ENCODE data around the gene MCHR2.
"Not testable (repeated sequence)": the region's sequence is repeated elsewhere in the genome, so short reads cannot be mapped to it uniquely, and the experiment has no call there.

MCHR2 gene, protein sequence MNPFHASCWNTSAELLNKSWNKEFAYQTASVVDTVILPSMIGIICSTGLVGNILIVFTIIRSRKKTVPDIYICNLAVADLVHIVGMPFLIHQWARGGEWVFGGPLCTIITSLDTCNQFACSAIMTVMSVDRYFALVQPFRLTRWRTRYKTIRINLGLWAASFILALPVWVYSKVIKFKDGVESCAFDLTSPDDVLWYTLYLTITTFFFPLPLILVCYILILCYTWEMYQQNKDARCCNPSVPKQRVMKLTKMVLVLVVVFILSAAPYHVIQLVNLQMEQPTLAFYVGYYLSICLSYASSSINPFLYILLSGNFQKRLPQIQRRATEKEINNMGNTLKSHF

DNA sequence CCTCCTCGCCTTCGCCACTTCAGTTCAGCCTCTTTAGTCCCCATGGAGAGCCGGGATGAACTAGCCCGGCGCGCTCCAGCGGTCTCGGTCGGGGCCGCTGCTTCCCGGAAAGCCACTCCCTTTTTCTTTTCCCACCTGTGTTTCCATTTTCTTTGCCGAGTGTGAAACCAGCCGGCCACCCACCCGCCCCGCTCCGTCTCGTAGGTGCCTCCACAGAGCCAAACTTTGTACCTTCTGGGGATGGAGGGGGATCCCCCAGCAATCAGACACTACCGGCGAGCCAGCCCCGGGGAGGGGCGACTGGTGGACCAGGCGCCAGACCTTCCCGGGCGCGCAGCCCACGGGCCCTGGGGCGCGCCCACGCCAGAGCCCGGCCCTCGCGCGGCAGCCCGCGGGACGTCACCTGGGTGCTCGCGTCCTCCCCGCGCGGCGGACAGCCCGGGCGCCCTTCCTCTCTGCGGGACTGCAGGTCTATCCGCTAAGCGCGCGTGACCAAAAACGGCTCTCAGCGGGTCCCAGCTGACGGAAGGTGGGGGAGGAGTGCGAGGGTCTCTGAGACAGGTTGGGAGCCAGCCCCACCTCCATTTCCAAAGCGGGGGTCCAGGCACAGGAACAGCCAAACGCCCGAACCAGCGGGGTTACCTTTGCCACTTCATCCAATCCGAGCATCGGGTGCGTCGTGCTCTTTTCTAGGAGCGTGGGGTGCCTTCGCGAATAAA, at the start of gene MCHR2:
TSS of gene MCHR2 (minus strand) at position 691 of the 719 bp plus-strand sequence. CDS start 38,076 bp downstream, outside the sequence.
- no peak for DNase-seq (ENCODE audit: low read depth in 2 of 2)

DNA sequence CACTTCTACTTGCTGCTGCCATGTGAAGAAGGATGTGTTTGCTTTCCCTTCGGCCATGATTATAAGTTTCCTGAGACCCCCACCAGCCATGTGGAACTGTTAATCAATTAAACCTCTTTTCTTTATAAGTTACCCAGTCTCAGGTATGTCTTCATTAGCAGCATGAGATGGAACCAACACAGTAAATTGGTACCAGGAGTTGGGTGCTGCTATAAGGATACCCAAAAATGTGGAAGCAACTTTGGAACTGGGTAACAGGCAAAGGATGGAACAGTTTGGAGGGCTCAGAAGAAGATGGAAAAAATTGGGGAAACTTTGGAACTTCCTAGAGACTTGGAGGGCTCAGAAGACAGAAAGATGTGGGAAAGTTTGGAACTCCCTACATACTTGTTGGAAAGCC, 44.5 kb upstream of the MCHR2 start:
- not testable (repeated sequence) for DNase-seq (ENCODE audit: low read depth in 2 of 2)

DNA sequence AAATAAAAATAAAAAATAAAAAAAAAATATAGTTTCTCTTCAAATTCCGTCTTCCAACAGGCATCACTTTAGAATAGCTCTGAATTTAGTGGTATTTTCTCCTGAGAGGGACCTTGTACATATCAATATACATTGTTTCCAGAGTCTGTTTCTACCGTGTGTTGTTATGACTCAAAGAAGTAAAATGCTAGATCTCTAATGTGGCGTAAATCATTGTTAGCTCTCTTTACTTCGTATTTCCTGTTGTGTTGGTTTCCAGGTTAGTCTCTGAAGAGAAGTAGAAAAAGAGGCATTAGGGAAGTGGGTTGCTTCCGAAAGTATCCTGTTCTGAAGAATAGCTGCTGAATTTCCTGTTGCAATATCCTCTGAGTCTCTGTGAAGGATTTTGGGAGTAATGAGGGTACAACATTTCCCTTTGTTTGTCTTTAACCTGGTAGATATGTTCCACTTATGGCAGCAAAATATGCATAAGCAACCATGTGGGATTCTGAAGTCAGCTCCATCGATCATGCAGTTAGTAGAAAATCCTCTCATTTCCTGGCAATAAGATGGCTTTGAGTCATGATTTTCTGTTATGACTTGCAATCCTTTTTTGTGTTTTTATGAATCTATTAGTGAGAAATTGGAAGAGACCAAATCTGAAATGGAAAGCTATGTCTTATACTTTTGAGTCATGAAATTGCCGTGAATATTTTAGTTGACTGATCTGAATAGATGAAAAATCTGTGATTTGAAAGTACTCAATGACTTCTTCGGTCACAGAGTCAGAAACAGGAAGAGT, 42.0 kb upstream of the MCHR2 start:
- DNase-seq (ENCODE audit: low read depth in 2 of 2) = no peak

DNA sequence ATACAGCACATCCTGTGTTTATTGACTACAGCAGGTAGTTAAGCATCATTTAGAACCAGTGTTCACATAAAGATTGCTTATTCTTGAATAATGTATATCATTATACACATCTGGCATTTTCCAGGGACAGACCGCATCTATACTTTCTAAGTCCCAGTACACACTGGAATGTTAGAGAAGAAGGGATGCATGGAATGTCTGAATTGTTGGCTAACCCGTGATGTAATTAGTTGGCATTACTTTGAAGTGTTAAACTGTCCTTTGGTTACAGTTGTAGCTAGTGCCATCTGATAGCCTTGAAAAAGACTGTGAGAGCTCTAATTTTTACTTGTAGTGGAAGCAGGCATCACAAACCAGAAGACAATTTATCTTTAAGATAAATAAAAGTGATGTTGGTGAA, 29.8 kb upstream of the MCHR2 start:
- no peak for DNase-seq (ENCODE audit: low read depth in 2 of 2)

DNA sequence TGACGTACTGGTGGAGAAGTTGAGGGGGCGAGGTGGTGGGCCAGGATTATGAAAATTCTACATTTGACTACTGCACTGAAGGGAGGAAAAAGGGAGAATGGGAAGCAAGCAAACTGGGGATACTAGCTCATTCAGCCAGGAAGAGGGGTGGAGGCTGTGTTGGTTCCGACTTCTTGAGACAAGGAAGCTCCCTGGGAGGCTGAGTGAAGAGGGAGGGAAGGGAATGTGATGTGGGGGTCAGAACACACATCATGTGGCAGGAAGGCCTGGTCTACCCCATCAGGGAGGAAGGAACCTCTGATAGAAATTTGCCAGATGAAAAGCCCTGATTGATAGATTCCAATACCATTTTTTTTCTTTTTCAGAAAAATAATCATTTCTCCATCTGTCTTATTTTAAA, 28.8 kb upstream of the MCHR2 start:
- no peak for DNase-seq (ENCODE audit: low read depth in 2 of 2)

DNA sequence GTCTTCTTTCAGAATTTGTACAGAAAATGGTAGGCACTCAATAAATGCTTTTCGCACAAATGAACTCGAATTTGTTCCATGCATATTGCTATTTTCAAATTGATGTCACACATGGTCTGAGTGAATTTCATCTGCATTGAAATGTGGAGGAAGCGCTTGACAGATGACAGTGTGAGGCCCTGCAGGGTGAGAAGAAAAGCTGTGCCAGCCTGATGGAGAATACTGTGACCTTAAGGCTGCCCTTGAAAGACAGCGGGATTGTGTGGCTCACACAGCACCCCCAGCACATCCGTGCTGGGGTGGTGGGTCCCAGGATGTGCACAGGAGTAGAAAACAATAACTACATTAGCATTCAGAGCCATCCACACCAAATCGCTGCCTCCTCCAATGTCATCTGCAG, 14.8 kb upstream of the MCHR2 start:
- DNase-seq (ENCODE audit: low read depth in 2 of 2) = no peak

DNA sequence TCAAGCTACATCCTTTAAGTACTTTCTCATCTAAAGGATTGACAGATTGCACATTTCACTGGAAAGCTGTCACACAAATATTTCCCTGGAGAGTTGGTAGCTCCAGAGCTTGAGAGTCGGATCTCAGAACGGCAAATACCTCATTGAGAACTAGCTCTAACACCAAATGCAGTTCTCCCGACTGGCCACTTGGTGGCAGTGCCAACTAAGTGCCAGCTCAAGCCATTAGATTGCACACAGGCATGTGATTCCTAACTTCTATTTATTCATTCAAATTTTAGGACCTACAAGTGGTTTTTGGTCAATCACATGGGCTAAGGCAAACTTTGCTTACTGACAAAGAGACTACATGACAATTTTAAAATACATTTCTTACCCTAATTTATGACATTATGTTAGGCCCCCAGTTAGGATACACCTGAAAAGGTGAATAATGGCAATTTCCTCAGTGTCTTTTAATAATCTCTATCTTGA, 7.9 kb upstream of the MCHR2 start:
- peak in 1 of 2 donors; percentile 4 for DNase-seq (ENCODE audit: low read depth in 2 of 2)

DNA sequence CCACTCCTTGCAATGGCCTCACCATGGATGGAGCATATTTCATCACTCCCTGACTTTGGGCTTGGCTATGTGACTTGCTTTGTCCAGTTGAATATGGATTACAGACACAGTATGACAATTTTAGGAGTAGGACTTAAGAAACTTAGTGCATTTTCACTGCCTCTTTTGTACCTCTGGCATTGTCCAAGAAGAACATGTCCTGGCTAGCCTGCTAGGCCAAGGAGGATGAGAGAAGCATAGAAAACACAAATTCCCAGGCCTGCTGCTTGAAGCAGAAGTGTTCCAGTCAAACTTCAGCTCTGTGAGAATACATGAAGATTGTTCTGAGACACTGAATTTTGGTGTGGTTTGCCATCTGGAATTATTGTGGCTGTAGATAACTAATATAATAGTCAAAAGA, 3.1 kb upstream of the MCHR2 start:
- DNase-seq (ENCODE audit: low read depth in 2 of 2) = no peak

DNA sequence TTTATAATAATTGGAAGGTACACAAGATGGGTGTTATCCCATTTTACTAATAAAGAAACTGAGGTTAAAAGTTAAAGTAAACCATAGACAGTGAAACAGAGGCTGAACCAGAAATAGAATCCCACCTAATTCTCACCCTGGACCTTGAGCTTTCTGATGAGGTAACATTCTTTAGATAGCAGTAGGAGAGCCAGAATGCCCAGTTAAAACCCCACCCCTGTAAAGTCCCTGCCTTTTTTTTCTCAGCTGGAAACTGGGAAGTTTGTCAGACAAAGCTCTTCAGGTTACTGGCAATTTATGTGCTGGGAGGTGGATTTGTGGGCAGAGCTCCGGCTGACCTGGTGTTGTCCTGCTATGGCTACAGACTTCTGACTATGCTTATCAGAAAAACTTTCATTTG, 1.9 kb upstream of the MCHR2 start:
- DNase-seq (ENCODE audit: low read depth in 2 of 2) = no peak

DNA sequence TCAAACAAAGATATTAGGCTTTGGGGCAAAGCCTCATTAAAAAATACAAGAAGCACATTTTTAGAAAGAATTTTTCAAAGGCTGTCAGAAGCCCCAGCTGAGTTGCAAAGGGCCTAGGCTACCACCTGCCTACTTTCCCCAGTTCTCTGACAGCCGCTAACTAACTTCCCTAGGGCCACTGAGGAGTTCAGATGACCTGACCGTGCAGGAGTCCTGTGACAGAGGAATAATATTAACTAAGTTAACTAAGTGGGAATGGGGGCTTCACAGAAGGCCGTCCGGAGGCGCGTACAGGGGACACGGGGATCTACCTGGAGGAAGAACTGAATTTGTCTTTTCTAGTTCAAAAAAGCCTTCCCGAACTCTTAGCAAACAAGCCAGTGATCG, 884 bp downstream of the MCHR2 start:
- no peak for DNase-seq (ENCODE audit: low read depth in 2 of 2)

DNA sequence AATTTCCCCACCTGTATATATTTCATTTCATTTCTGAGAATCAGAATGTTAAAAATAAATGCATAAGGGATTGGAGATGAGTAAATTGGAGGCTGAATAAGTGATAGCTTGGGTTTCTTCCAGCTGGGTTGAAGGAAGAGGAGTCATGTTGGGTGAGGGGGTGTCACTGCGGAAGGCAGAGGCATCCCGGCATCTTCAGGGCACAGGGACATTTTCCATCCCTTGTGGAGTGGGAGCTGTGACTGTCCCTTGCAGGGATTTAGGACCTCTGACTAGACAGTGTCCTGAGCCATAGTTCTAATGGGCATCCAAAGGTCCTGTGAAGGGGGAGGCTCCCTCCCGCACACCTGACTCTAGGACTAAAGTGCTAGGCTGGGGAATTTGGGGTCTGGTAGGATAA, 2.1 kb downstream of the MCHR2 start:
- DNase-seq (ENCODE audit: low read depth in 2 of 2) = no peak

DNA sequence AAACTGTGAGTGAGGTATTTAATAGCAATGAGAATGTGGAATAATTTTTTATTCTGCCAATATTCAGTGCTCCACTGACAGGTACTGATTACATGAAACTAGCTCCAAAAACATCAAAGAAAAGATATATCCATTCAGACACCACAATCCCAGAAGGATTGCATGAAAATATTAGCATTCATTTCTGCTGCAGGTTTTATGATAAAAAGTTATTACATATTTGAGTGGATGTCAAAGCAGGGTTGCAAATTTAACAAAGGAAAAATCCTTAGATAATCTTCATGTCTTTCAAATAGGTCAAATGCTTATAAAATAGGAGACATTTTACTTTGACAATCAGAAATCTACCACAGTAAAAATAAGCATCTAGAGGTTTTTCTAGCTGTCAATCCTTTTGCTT, 13.3 kb downstream of the MCHR2 start:
- no peak for DNase-seq (ENCODE audit: low read depth in 2 of 2)

DNA sequence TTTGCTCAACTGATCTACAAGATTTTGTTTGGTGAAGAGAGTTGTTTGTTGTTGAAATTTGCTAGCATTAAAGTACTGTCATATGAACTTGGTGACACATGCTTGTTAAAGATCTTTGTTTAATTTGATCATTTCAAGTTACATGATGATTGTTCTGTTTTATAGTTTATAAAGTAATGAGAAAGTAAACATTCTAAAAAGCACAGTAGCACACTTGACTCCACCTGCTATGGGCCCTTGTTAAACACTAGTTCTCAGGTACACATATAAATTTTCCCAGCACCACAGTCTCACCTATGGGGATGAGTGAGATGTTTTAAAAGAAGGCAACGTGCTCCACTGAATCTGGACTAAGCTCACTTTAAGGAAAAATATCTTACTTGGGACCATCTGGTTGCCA, 14.1 kb downstream of the MCHR2 start:
- DNase-seq (ENCODE audit: low read depth in 2 of 2) = no peak

DNA sequence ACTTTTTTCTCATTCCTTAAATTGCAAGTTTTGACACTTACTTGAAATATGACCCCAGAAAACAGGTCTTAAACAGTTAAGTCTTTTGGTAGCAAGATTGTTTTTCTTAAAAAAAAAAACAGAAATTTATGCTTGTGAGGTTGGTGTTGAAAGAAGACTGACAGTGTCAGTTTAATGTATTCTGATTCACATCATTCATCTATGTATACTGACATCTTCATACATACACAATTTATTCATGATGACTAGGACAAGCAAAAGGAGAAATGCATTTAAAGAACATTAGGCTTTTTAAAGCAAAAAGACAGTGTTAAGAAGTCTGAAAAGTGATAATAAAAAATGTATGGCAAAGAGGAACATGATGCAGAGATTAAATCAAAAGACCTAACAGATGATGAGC, 27.0 kb downstream of the MCHR2 start:
- DNase-seq (ENCODE audit: low read depth in 2 of 2) = no peak

DNA sequence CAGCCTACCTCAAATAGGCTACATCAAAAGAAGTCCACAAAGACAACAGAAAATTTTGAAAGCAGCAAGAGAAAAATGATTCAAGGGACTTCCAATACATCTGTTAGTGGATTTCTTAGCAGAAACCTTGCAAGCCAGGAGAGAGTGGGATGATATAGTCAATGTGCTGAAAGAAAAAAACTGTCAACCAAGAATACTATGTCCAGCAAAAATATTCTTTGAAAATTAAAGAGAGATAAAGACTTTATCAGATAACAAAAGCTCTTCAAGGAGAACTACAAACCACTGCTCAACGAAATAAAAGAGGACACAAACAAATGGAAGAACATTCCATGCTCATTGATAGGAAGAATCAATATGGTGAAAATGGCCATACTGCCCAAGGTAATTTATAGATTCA, 34.0 kb downstream of the MCHR2 start:
- no peak for DNase-seq (ENCODE audit: low read depth in 2 of 2)

DNA sequence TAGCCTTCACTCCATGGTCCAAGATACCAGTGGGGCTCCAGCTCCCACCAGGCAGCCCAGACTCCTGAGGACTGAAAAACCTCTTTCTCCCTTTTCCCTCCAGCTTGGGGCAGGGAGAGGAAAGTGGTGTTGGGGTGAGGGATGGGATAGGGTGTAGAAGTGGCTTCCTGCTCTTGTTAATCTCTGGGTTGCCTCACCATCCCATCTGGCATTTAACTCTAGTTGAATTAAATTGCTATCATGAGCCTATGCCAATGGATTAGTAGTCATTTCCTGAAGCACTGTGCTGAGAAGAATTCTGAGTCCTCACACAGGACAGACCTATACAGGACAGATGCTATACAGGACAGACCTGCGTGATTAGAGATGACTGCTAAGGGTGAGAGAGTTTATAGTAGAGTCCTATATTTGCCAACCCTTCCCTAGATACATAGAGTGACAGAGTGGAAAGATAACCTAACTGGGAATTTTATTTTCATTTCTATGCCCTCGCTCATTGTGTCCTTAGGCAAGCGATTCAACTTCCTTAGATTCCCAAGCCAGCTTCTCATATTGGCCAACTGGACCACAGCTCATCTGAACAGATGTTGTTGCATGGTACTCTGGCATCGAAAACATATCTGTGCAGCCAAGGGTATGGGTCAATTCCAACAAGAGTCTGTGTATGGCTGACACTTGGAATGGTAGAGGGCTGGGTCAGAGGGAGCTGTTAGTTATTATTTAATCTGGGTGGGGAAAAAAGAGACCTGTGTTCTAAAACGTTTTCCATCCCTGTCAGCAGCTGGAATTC, 42.8 kb downstream of the MCHR2 start:
- DNase-seq (ENCODE audit: low read depth in 2 of 2) = no peak

DNA sequence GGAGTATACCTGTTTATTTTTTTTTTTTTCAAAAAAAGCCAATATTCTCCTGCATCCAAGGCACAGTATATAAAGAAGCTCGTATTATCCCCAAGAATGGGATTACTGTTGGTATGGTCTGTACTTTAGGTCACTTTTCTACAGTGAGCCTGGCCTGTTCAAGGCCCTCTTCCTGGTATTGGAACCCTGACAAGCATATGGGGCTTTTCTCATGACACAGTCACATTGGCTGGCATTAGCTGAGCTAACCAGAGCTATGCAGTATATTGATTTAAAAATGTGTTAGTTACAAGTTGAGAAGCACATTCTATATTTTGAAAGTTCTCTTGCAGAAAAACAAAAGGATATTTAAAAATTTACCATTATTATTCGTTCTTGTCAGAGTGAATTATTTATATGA, 48.0 kb downstream of the MCHR2 start:
- DNase-seq (ENCODE audit: low read depth in 2 of 2) = no peak

DNA sequence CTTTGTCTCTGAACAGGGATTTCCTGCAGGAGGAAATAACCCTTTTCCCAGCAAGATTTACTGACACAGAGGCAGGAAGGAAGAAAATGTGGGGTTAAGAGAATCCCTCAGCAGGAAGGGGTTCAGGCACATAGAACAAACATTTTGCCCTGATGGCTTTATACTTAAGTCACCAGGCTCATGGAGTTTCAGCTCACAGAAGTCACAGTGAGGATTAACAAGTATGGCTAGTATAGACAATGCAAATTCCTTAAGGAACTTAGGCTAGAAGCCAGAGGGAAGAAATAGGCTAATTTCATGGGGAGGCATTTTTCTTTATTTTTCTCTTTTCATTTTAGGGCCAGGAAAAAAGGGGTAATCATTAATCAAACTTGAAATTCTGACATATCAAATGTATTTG, 50.2 kb downstream of the MCHR2 start:
- DNase-seq (ENCODE audit: low read depth in 2 of 2) = no peak

DNA sequence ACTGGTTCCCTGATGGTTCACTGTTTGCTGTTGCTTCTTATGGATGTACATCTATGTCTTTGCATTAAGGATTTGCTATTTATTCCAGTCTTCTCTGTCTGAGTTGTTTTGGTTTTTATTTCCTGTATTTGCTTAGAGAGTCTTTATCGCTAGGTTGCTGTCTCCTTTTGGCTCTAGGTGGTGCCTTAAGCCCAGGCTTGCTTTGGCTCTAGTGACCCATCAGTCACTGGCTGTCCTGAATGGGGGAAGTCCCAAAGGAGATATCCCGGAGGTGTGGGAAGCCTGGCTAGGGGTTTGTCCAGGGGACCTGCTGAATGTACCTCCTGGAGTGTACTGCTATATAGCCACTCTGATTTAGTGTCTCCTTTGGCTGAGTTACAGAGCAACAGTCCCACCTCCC, 53.4 kb downstream of the MCHR2 start:
- DNase-seq (ENCODE audit: low read depth in 2 of 2) = no peak

DNA sequence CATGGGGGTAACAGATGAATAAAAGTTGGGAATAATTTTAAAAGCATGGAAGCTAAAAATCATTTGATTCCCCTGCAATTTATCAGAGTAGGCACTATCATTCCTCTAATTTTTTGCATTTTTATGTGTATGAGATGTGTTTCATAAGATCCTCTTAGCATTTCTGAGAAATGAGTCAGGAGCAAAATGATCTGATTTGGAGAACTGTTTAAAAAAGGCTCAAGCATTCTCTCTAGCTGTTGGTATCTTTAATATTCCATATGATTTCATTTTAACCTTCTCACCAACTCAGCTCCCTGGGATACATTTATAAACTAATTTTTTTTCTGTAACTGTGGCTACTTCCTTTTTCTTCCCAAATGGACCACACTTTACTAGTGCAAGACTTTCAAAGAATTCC, 60.9 kb downstream of the MCHR2 start:
- no peak for DNase-seq (ENCODE audit: low read depth in 2 of 2)

DNA sequence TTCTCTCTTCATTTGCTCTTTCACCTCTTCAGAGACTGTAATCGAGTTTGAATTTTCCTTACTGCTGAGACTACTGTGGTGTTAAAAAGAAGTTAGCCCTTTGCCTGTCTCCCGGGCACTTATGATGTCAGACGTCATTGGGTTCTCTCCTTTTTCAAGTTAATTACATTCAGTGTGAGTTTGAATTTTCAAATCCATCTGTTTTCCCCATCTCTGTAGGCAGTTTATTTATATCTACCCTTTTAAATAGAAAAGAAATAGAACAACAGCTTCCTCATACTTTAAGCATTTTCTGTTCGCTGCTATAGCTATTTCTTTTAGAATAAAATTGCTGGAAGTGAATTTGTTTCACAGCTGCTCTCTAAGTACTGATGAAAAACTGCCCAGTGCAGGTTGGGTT, 81.4 kb downstream of the MCHR2 start:
- no peak for DNase-seq (ENCODE audit: low read depth in 2 of 2)
